IPS-15b (cell line): ENCODE data around the gene E2F6.

Experiments used
- H3K27me3 ChIP-seq: one replicate; pipeline ENCODE4 v1.6.1; 2013; ENCODE audit warnings: low read length; ENCODE audit not compliant: control insufficient read depth, insufficient read depth
- H3K36me3 ChIP-seq: one replicate; pipeline ENCODE4 v1.6.1; 2013; ENCODE audit warnings: low read length; ENCODE audit not compliant: control insufficient read depth, insufficient read depth
- H3K4me1 ChIP-seq: one replicate; pipeline ENCODE4 v1.6.1; 2013; ENCODE audit warnings: mild to moderate bottlenecking, low read length; ENCODE audit not compliant: control insufficient read depth, insufficient read depth
- H3K4me3 ChIP-seq: one replicate; pipeline ENCODE4 v1.5.1; 2013; ENCODE audit warnings: low read depth, low read length
- H3K9ac ChIP-seq: one replicate; pipeline ENCODE4 v1.6.1; 2013; ENCODE audit warnings: low read depth, mild to moderate bottlenecking, low read length
- H3K9me3 ChIP-seq: one replicate; pipeline ENCODE4 v1.6.1; 2013; ENCODE audit warnings: mild to moderate bottlenecking, low read length; ENCODE audit not compliant: control insufficient read depth, insufficient read depth

The E2F6 gene

GRCh38 chr2:11420190-11420589 is 45.8 kb downstream of the E2F6 start:
- no peaks in the 10 kb centered on the region for H3K4me1 ChIP-seq
- no peak overlapping the region for H3K9ac ChIP-seq
- H3K4me3 ChIP-seq, result no peak overlapping the region
- no peaks in the 10 kb centered on the region for H3K27me3 ChIP-seq
- no peaks in the 10 kb centered on the region for H3K36me3 ChIP-seq
- peaks cover 4% of the 10 kb centered on the region for H3K9me3 ChIP-seq

DNA sequence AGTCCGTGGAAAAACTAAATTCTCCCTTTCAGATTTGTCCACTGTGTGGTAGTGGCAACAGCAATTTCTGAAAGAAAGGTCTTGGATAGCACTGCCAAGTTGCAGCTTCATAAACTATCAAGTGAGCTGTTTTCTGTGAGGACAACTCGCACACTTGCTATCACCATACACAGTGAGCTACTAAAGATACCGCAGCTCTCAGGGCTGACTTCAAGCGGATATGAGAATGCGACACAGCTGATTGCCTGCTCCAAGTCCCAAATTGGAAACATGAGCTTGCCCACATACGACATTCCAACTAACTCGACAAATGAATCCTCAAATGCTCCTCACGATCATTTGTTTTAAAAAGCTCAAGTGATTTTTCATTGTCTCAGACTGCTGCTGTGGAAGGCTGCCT is 46.2 kb downstream of the E2F6 start:
- H3K4me3 ChIP-seq, result no peak overlapping the region
- peaks cover 4% of the 10 kb centered on the region for H3K9me3 ChIP-seq
- no peak overlapping the region for H3K9ac ChIP-seq
- no peaks in the 10 kb centered on the region for H3K36me3 ChIP-seq
- no peaks in the 10 kb centered on the region for H3K4me1 ChIP-seq
- H3K27me3 ChIP-seq, result no peaks in the 10 kb centered on the region

DNA sequence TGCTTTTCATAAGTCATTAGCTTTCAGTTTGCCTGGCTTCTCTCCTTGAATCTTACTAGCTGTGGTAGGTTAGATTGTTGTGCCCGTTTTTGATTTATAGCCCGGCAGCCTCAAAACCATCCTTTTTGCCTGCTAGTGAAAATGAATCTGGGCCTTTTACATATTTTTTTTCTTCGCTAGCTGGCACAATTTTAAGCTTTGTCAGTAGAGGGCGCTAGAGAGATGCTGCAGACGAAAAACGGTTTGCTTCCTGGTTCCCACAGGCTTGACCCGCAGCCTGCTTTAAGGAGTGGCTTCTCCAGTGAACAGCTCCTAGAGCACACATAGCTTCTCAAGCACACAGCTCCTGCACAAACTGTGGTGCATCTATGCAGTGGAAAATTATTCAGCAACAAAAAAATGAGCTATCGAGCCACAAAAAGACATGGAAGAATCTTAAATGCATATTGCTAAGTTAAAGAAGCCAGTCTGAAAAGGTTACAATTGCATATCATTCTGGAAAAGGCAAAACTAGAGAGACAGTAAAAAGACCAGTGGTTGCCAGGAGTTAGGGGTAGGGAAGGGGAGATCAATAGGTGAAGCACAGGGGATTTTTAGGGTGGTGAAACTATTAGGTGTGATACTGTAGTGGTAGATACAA is 47.9 kb downstream of the E2F6 start:
- H3K4me1 ChIP-seq, result no peaks in the 10 kb centered on the region
- no peak overlapping the region for H3K9ac ChIP-seq
- H3K27me3 ChIP-seq, result no peaks in the 10 kb centered on the region
- no peaks in the 10 kb centered on the region for H3K36me3 ChIP-seq
- H3K4me3 ChIP-seq, result no peak overlapping the region
- peaks cover 4% of the 10 kb centered on the region for H3K9me3 ChIP-seq

DNA sequence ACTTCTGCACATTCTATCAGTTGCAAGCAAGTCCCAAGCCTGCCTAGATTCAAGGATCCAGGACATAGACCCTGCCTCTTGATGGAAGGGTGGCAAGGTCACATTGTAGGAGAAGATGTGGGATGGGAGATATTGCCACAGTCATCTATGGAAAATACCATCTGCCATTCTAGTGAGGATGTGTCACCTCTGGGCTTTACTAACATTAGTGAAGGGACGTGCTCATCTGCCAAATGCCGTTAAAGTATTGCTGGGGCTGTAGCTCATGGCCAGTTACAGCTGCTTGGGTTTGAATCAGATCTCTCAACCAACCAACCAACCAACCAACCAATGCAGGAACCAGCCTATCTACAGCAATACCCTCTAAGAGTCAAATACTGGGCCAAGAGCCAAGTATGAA is 49.0 kb downstream of the E2F6 start:
- H3K9ac ChIP-seq, result no peak overlapping the region
- no peaks in the 10 kb centered on the region for H3K27me3 ChIP-seq
- peaks cover 4% of the 10 kb centered on the region for H3K9me3 ChIP-seq
- H3K36me3 ChIP-seq, result no peaks in the 10 kb centered on the region
- H3K4me1 ChIP-seq, result no peaks in the 10 kb centered on the region
- no peak overlapping the region for H3K4me3 ChIP-seq

GRCh38 chr2:11416186-11416585 is 49.8 kb downstream of the E2F6 start:
- H3K4me1 ChIP-seq, result no peaks in the 10 kb centered on the region
- no peak overlapping the region for H3K9ac ChIP-seq
- no peaks in the 10 kb centered on the region for H3K36me3 ChIP-seq
- no peaks in the 10 kb centered on the region for H3K27me3 ChIP-seq
- H3K4me3 ChIP-seq, result no peak overlapping the region
- H3K9me3 ChIP-seq, result peaks cover 4% of the 10 kb centered on the region

- no peak overlapping the region for H3K4me3 ChIP-seq
- H3K27me3 ChIP-seq, result no peaks in the 10 kb centered on the region
- no peaks in the 10 kb centered on the region for H3K36me3 ChIP-seq
- H3K4me1 ChIP-seq, result no peaks in the 10 kb centered on the region
- H3K9ac ChIP-seq, result no peak overlapping the region
- peaks cover 4% of the 10 kb centered on the region for H3K9me3 ChIP-seq
Observed at GRCh38 chr2:11414372-11415124, 51.4 kb downstream of the E2F6 start.

DNA sequence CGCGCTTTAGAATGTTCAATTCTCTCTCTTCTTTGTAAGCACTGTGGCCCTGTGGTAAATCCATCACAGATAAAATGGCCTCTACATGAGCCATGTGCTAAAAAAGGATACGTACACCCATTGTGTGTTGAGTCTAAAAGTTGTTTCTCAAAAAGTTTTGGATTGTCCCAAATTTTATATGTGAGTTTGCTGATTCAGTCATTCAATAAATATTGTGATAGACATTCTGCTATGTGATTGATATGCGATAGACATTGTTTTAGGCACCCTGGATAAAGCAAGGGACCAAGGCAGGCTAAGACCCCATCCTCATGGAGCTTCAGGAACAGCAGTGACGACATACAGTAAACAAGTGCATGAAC is 53.5 kb downstream of the E2F6 start:
- Histone ChIP-seq H3K9ac (no peak overlapping the region), H3K4me3 (no peak overlapping the region), H3K9me3 (peaks cover 4% of the 10 kb centered on the region), H3K27me3 (no peaks in the 10 kb centered on the region), H3K36me3 (no peaks in the 10 kb centered on the region), H3K4me1 (no peaks in the 10 kb centered on the region)

GRCh38 chr2:11411768-11412448 is 54.1 kb downstream of the E2F6 start:
- no peak overlapping the region for H3K4me3 ChIP-seq
- peaks cover 2% of the 10 kb centered on the region for H3K9me3 ChIP-seq
- H3K27me3 ChIP-seq, result no peaks in the 10 kb centered on the region
- H3K4me1 ChIP-seq, result no peaks in the 10 kb centered on the region
- H3K36me3 ChIP-seq, result no peaks in the 10 kb centered on the region
- H3K9ac ChIP-seq, result no peak overlapping the region

- Histone ChIP-seq H3K4me3 (no peak overlapping the region), H3K9me3 (no peaks in the 10 kb centered on the region), H3K4me1 (no peaks in the 10 kb centered on the region), H3K9ac (no peak overlapping the region), H3K36me3 (no peaks in the 10 kb centered on the region), H3K27me3 (no peaks in the 10 kb centered on the region)
Observed at GRCh38 chr2:11411244-11411643, 54.7 kb downstream of the E2F6 start.

DNA sequence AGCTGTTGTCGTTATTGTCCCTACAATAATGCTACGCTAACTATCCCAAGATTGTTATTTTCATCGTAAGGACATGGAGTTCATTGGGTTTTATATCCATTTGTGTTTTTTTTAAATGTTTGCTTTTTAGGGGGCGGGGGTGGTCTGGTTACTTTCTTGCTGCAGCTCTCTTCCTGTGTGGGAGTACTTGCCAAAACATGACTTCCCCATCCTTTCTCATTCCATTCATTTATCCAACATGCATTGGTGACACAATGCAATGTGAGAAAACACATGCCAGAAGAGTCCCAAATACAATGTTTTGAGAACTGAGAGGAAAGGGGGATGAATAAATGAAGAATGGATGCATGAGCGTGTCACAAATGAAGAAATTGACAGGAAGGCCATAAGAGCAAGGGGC is 55.9 kb downstream of the E2F6 start:
- Histone ChIP-seq H3K9me3 (no peaks in the 10 kb centered on the region), H3K27me3 (no peaks in the 10 kb centered on the region), H3K9ac (no peak overlapping the region)

GRCh38 chr2:11409572-11409959 is 56.4 kb downstream of the E2F6 start:
- Histone ChIP-seq H3K4me3 (no peak overlapping the region), H3K9ac (no peak overlapping the region), H3K27me3 (no peaks in the 10 kb centered on the region), H3K4me1 (no peaks in the 10 kb centered on the region), H3K36me3 (no peaks in the 10 kb centered on the region), H3K9me3 (no peaks in the 10 kb centered on the region)

More for the DNA sequence above, 55.9 kb downstream of the E2F6 start:
- Histone ChIP-seq H3K4me3 (no peak overlapping the region), H3K36me3 (no peaks in the 10 kb centered on the region), H3K4me1 (no peaks in the 10 kb centered on the region)
